ENCODE data around the gene HARS2. TPM values are rescaled to one million over a fixed set of nuclear protein-coding genes. Genes with fewer than 3 reads are reported as not detected.

Gene HARS2
- polyA plus RNA-seq, 1 donor (not counting 4 experiments of a cell fraction or from before 2014, with no cell fraction given) = 44.5 TPM

DNA sequence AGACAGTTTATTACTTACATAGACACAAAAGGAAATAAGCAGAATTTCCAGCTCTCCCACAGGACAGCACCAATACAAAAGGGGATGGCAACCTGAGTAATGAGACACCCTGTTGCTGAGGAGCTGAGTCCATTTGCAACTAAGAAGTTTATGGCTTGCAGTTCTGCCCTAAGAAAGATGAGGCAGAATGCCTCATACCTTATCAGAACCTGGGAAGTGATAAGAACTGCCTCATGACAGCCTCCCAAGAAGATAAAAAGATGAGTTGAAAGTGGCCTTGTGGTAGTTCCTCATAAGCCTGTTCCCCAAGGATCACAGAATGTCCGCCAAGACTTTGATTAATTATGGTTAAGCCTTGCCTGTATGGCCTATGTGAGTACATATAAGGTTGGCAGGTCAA is 50.7 kb downstream of the HARS2 start:
- Histone ChIP-seq H3K9me1 (ENCODE audit: control insufficient read depth, extremely low read depth, insufficient read depth, low read length) (no peaks in the 10 kb centered on the region), H3K9ac (ENCODE audit: control insufficient read depth, extremely low read depth, insufficient read depth, low read length) (no peak overlapping the region), H2AFZ (ENCODE audit: control insufficient read depth, low read length) (no peak overlapping the region), H3K27me3 (ENCODE audit: control insufficient read depth, extremely low read depth, insufficient read depth, low read length) (no peaks in the 10 kb centered on the region), H3K79me2 (ENCODE audit: control insufficient read depth, insufficient read depth, low read length) (no peaks in the 10 kb centered on the region), H3K36me3 (ENCODE audit: control insufficient read depth in 2 of 2, extremely low read depth in 1 of 2, insufficient read depth in 2 of 2, low read length in 2 of 2) (no peaks in the 10 kb centered on the region), H3K9me3 (ENCODE audit: control insufficient read depth, low read depth, low read length) (no peaks in the 10 kb centered on the region), H3K4me3 (ENCODE audit: control insufficient read depth in 2 of 3, extremely low read depth in 1 of 3, insufficient read depth in 2 of 3, low read depth in 1 of 3, low read length in 3 of 3) (no peak overlapping the region), H3K4me1 (ENCODE audit: control insufficient read depth, extremely low read depth, insufficient read depth, low read length) (no peaks in the 10 kb centered on the region), H3K27ac (ENCODE audit: control insufficient read depth, insufficient read depth, low read length) (no peak overlapping the region), H4K20me1 (ENCODE audit: control insufficient read depth, extremely low read depth, insufficient read depth, low read length) (no peaks in the 10 kb centered on the region), H3K4me2 (ENCODE audit: control insufficient read depth, extremely low read depth, insufficient read depth, low read depth, low read length) (no peak overlapping the region)
- DNase-seq (ENCODE audit: low read depth, low spot score) = no peak
- dilution Hi-C loops (cut with MboI; ENCODE audit: extremely low pct_ligation_motif_present, low sequenced_read_pairs) = no loop called here
- FAIRE-seq = no peak
- TF ChIP-seq, protein P1, sequence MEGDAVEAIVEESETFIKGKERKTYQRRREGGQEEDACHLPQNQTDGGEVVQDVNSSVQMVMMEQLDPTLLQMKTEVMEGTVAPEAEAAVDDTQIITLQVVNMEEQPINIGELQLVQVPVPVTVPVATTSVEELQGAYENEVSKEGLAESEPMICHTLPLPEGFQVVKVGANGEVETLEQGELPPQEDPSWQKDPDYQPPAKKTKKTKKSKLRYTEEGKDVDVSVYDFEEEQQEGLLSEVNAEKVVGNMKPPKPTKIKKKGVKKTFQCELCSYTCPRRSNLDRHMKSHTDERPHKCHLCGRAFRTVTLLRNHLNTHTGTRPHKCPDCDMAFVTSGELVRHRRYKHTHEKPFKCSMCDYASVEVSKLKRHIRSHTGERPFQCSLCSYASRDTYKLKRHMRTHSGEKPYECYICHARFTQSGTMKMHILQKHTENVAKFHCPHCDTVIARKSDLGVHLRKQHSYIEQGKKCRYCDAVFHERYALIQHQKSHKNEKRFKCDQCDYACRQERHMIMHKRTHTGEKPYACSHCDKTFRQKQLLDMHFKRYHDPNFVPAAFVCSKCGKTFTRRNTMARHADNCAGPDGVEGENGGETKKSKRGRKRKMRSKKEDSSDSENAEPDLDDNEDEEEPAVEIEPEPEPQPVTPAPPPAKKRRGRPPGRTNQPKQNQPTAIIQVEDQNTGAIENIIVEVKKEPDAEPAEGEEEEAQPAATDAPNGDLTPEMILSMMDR (optimal IDR thresholded peaks at IDR 0.05 in 1 of 3, IDR thresholded peaks at IDR 0.05 in 1 of 3, conservative IDR thresholded peaks at IDR 0.05 in 1 of 3; ENCODE audit: extremely low read depth in 1 of 3, insufficient read depth in 2 of 3, low read length in 3 of 3) = no peak
- no peak for TF ChIP-seq EZH2 (IDR thresholded peaks at IDR 0.05; ENCODE audit: low read length)

Small RNA genes within 50 kb of the gene (small RNA-seq; reads per million reads assigned to genes)
- gene VTRNA1-1 (ENCODE audit: insufficient read length in 3 of 3, low read depth in 3 of 3, low replicate concordance in 1 of 3) (0.94 to 98.1 (median 33.6) reads per million in 3 experiments), gene VTRNA1-2 (ENCODE audit: insufficient read length in 3 of 3, low read depth in 3 of 3, low replicate concordance in 1 of 3) (0.47 to 83.7 (median 41.2) reads per million in 3 experiments), gene VTRNA1-3 (ENCODE audit: insufficient read length in 3 of 3, low read depth in 3 of 3, low replicate concordance in 1 of 3) (0.47 to 8.3 (median 2.3) reads per million in 3 experiments)

Other genes with a start within 250 kb of the HARS2 start
- gene EIF4EBP3, start 143.8 kb upstream of the HARS2 start, polyA plus RNA-seq = 4.9 to 7.7 TPM (median 5.2 TPM) in 3 replicates
- gene SRA1, start 134.0 kb upstream of the HARS2 start, polyA plus RNA-seq = 19.3 to 48.3 TPM (median 32.4 TPM) in 3 replicates
- 6.7 to 12.4 TPM (median 7.1 TPM) in 3 replicates for gene APBB3, start 126.9 kb upstream of the HARS2 start, polyA plus RNA-seq
- 63.1 to 95.7 TPM (median 63.5 TPM) in 3 replicates for gene SLC35A4, start 126.6 kb upstream of the HARS2 start, polyA plus RNA-seq
- 0.06 to 0.19 TPM (median 0.18 TPM) in 3 replicates for gene CD14, start 58.3 kb upstream of the HARS2 start, polyA plus RNA-seq
- 7.6 to 9.2 TPM (median 7.9 TPM) in 3 replicates for gene TMCO6, start 52.0 kb upstream of the HARS2 start, polyA plus RNA-seq
- 65.6 to 143 TPM (median 101 TPM) in 3 replicates for gene NDUFA2, start 43.8 kb upstream of the HARS2 start, polyA plus RNA-seq
- gene IK, start 43.6 kb upstream of the HARS2 start, polyA plus RNA-seq = 76.4 to 119 TPM (median 118 TPM) in 3 replicates
- gene WDR55, start 26.6 kb upstream of the HARS2 start, polyA plus RNA-seq = 21.6 to 29.3 TPM (median 22.1 TPM) in 3 replicates
- gene DND1, start 17.9 kb upstream of the HARS2 start, polyA plus RNA-seq = 0.22 to 0.48 TPM (median 0.23 TPM) in 3 replicates
- gene HARS1, start 85 bp upstream of the HARS2 start, polyA plus RNA-seq = 72.0 to 115 TPM (median 87.8 TPM) in 3 replicates
- gene ZMAT2, start 9.0 kb downstream of the HARS2 start, polyA plus RNA-seq = 47.1 to 75.0 TPM (median 49.2 TPM) in 3 replicates
- 0.03 to 0.07 TPM (median 0.06 TPM) in 3 replicates for gene PCDHA1, start 94.7 kb downstream of the HARS2 start, polyA plus RNA-seq
- gene PCDHA2, start 103.4 kb downstream of the HARS2 start, polyA plus RNA-seq = 0.01 TPM in 1 of 3 replicates, not detected in the others
- 0.01 to 0.02 TPM in 2 of 3 replicates, not detected in the other for gene PCDHA3, start 109.6 kb downstream of the HARS2 start, polyA plus RNA-seq
- gene PCDHA4, start 115.6 kb downstream of the HARS2 start, polyA plus RNA-seq = 0.01 to 0.15 TPM (median 0.07 TPM) in 3 replicates
- gene PCDHA5, start 130.2 kb downstream of the HARS2 start, polyA plus RNA-seq = 0.01 TPM in 1 of 3 replicates, not detected in the others
- gene PCDHA6, start 136.5 kb downstream of the HARS2 start, polyA plus RNA-seq = 0.03 to 0.14 TPM (median 0.04 TPM) in 3 replicates
- gene PCDHA7, start 142.8 kb downstream of the HARS2 start, polyA plus RNA-seq = 0.02 to 0.05 TPM (median 0.04 TPM) in 3 replicates
- gene PCDHA8, start 149.7 kb downstream of the HARS2 start, polyA plus RNA-seq = not detected in 3 replicates
- gene PCDHA9, start 156.9 kb downstream of the HARS2 start, polyA plus RNA-seq = 0.01 TPM in 1 of 3 replicates, not detected in the others
- 0.03 to 0.06 TPM (median 0.05 TPM) in 3 replicates for gene PCDHA10, start 164.4 kb downstream of the HARS2 start, polyA plus RNA-seq
- 0.12 to 0.28 TPM in 2 of 3 replicates, not detected in the other for gene PCDHA11, start 177.5 kb downstream of the HARS2 start, polyA plus RNA-seq
- gene PCDHA12, start 183.9 kb downstream of the HARS2 start, polyA plus RNA-seq = 0.04 to 0.40 TPM (median 0.07 TPM) in 3 replicates
- 0.04 to 0.12 TPM in 2 of 3 replicates, not detected in the other for gene PCDHA13, start 190.7 kb downstream of the HARS2 start, polyA plus RNA-seq
- gene PCDHAC1, start 234.8 kb downstream of the HARS2 start, polyA plus RNA-seq = 0.14 to 0.64 TPM (median 0.45 TPM) in 3 replicates

Data from keratinocyte (primary cell).